GM04503 (cell line): ENCODE results near the gene MYRFL.
A peak's percentile ranks its signal among the peaks of the same experiment; 100 is the strongest.
"Not testable (repeated sequence)": the region's sequence is repeated elsewhere in the genome, so short reads cannot be mapped to it uniquely, and the experiment has no call there.

Experiments used
- DNase-seq: peaks from one replicate; pipeline ENCODE4 v3.0.0-alpha.2; 2012; ENCODE audit warnings: low read depth

The MYRFL gene

DNA sequence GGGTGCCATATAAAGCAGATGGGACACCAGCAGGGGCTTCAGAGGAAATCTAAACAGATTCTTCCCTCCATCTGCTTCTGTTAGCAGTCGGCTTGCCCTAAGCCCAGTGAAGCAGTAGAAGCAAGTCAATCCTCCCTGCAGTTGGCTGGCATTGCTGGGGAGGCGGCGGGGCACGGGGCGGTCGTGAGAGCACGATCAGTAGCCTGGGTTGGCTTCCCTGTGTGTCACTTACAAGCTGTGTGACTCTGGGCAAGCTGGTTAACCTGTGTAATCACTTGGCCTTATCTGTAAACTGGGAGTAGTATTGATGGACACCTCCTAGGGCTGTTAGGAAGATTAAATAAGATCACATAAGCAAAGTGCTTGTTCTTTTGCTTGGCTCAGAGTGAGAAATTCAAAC lies 19.4 kb downstream of the MYRFL start:
- no peak for DNase-seq

- DNase-seq = no peak
Measured at GRCh38 chr12:69844836-69845235, 19.8 kb downstream of the MYRFL start.

DNA sequence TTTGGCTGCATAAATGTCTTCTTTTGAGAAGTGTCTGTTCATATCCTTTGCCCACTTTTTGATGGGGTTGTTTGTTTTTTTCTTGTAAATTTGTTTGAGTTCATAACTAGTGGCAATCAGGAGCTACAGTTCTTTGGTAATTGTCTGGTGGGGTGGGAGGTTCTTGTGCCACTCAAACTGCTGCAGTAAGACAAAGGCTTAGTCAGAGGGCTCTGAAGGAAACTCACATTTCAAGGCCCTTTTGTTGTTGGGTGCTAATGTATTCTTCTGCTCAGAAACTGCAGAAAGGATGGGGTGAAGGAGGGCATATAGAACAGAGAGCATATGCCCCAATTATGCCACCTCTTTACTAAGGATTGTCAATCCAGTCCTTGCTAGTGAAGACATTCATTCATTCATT lies 21.9 kb downstream of the MYRFL start:
- no peak for DNase-seq

GRCh38 chr12:69851976-69852375 lies 26.9 kb downstream of the MYRFL start:
- DNase-seq = no peak

GRCh38 chr12:69853176-69853961 lies 28.3 kb downstream of the MYRFL start:
- DNase-seq = not testable (repeated sequence)

DNA sequence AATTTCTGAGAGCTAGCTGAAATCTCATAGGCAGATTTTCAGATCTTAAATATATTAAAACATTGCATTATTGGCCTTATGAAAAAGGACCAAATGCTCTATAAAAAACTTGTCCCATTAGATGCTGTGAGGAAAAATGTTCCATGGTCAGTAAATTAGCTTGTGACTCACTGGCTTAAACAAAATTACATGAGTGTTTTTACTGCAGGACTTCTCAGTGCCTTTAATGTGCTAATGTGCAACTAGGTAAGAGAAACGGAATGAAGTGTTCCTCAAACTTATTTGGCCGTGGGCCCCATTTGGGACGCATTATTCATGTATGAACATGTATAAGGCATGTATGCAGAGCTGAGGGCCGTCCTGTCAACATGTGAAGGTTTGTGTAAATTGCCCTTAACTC lies 41.7 kb downstream of the MYRFL start:
- no peak for DNase-seq

GRCh38 chr12:69868695-69869094 lies 43.7 kb downstream of the MYRFL start:
- DNase-seq = no peak

DNA sequence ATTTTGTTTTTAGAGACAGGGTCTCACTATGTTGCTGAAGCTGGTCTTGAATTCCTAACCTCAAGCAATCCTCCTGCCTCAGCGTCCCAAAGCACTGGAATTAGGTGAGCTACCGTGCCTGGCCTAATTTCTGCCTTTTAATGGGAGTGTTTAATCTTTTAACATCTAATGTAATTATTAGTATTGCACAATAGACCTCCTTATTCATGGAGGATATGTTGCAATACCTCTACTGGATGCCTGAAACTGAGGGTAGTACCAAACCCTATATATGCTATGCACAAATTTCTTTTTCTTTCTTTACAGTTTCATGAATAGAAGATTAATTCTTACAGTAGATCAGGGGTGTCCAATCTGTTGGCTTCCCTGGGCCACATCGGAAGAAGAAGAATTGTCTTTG lies 47.8 kb downstream of the MYRFL start:
- no peak for DNase-seq

GRCh38 chr12:69873429-69873828 lies 48.4 kb downstream of the MYRFL start:
- no peak for DNase-seq

GRCh38 chr12:69874606-69875005 lies 49.6 kb downstream of the MYRFL start:
- no peak for DNase-seq

DNA sequence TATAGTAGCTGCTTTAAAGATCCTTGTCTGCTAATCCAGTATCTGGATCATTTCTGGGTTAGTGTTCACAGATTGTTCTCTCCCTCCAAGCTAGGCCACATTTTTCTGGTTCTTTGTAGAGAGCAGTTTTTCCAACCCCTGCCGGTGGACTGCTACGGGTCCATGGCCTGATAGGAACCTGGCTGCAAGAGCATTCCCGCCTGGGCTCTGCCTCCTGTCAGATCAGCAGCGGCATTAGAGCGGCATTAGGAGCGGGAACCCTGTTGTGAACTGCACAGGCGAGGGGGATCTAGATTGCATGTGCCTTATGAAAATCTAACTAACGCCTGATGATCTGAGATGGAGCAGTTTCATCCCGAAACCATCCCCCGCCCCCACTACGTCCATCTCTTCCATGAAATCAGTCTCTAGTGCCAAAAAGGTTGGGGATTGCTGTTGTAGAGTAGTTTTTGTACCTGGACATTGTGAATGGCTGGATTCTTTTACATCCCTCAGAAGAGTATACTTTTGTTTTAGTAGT lies 50.4 kb downstream of the MYRFL start:
- no peak for DNase-seq

DNA sequence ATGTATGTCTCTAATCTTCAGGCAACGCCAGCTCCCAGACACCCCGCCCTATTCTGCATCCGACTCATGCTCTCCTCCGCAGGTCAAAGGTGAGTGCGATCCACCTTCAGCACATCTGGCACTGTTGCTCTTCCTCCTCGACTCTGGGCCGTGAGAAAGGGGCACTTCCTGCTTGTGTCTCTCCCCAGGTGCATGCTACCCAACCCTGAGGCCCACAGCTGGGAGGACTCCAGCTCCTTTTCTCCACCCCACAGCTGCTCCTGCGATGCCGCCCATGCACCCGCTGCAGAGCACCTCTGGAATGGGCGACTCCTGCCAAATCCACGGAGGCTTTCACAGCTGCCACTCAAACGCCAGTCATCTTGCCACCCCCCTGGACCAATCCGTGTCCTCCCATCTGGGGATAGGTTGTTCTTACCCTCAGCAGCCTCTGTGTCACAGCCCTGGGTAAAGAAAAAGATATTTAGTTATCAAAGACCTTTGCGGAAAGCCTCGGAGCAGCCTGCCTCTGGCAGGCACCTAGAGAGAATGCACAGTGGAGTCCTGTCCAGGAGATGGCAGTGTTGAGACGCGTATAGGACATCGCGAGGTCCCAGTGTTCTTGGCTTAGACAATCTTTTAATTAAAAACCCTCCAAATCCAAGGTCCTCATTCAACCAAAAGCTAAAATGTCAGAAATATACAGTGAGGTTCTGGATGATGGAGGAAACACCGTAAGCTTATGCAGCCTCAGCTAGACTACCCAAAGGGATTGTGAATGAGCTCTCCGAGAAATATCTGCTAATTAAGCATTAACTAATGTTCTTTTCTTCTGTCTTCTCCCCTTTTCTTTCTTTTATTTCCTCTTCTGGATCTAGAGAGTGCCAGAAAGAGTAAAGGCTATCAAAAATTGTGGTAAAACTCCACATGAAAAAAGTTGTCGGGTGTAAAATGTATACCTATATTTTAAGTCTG lies 54.3 kb downstream of the MYRFL start:
- DNase-seq = no peak

- DNase-seq = no peak
Measured at GRCh38 chr12:69880571-69880970, 55.5 kb downstream of the MYRFL start.

GRCh38 chr12:69881771-69882170 lies 56.7 kb downstream of the MYRFL start:
- DNase-seq = no peak

GRCh38 chr12:69884386-69884785 lies 59.4 kb downstream of the MYRFL start:
- no peak for DNase-seq

GRCh38 chr12:69885658-69886057 lies 60.6 kb downstream of the MYRFL start:
- no peak for DNase-seq

DNA sequence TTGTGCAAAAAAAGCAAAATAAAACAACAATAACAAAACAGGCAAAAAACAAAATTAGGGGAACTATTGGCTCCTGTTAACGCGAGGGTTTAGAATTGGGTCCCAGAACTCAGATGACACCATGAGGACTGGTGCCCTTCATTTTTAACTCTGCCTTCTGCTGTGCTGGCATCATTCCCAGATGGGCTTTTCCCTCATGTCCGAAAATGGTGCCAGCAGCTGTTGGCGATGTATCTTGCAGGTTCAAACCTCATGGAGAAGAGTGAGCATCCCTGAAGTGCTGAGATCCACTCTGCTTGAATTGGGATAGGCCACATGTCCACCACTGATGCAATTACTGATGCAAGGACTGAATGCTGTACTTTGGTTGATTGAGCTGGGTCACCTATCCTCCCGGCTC lies 61.1 kb downstream of the MYRFL start:
- DNase-seq = no peak

- DNase-seq = no peak
Measured at GRCh38 chr12:69886715-69887114, 61.7 kb downstream of the MYRFL start.

DNA sequence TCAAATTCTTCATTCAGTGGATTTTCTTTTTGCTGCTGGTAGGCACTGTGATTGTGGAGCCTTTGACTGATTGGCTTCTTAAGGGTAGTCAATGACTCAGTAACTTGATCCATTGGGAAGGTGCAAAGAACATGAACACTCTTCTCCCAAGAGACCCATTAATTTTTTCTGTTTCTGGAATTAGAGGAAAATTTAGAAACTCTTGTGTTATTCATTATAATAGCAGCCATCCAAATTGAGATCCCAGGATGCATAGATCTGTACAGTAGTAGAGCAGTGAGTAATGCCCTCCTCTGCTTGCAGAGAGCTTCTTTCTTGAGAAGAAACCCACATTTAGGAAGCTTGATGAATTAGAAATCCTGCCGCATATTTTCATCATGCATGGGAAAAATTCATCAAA lies 63.9 kb downstream of the MYRFL start:
- DNase-seq = no peak

- no peak for DNase-seq
Measured at GRCh38 chr12:69894800-69895383, 69.9 kb downstream of the MYRFL start.

DNA sequence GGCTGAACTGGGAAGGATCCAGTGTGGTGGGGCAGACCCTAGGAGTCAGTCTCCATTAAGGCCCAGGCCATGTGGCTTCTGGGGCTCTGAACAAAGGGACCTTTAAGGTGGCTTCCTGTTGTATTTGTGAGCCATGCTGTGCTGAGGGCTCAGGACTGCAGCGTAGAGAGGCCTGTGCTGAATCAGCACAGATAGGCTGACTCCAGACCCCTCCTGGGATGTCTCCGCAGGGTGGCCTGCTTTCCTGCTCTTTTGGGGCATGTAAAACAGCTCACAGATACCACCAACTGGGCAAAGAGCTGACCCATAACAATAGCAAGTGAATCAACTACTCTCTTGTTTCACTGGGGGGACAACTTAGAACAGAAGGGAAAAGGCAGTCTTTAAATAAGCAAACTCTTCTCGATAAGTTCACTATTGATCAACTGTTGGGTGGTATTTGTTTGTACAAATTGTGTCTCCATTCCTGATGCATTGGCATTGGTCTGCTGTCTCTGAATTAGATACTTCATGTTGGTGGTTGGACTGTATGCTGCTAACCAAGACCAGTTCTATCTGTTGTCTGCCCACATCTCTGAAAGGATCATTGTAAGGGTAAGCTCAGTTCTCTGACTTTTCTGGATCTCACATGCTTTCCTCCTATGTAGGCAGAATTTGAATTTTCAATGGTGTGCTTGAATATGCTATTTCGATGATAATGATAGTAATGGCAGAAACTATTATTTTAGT lies 71.8 kb downstream of the MYRFL start:
- no peak for DNase-seq

DNA sequence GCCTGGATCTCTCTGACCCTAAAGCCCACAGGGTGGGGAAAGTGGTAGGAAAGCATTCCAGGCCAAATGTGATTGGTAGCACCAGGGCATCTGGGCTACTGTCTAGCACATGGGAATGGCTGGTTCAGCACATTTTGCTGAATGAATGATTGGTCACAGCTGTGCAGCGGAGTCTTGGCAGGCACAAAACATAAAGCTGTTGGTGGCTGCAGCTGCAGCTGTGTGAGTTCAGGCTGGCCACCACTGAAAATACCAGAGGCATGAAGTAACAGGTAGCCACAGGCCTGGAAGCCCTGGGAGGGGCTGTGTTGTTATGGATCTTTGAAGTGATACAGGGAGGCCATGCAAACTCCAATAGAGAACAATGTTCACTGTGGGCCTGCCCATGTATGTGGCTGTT lies 72.7 kb downstream of the MYRFL start:
- DNase-seq = peak; percentile 48
